ENCODE data around the gene EIF4E1B.

EIF4E1B gene

DNA sequence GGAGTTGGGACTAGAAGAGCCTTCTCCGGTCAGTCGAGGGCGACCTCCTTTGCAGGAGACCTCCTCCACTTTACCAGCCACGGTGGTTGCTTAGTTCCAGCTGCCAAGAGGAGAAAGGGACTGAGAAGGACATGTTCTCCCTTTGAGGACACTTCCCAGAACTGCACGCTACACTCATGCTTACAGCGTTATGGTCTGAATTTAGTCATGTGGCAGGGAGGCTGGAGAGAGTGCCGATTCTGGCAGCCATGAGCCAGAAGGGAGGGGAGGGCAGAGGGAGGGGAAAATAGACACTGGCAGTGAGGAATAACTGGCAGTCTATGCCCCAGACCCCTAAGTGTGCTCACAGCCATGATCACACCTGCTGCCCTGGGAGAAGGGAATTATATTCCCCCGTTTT is 64.6 kb downstream of the EIF4E1B start:
- H3K9ac ChIP-seq (ENCODE audit: low read depth in 1 of 2, low read length in 2 of 2): no peak overlapping the region
- H3K9me3 ChIP-seq (ENCODE audit: control insufficient read depth in 1 of 2, low read length in 2 of 2): no peaks in the 10 kb centered on the region
- no peaks in the 10 kb centered on the region for H3K36me3 ChIP-seq (ENCODE audit: control insufficient read depth in 1 of 2, insufficient read depth in 2 of 2, low read length in 2 of 2)
- peaks cover 14 to 19% of the 10 kb centered on the region in 2 donors for H3K4me1 ChIP-seq (ENCODE audit: control insufficient read depth in 1 of 2, insufficient read depth in 2 of 2, low read length in 2 of 2)
- no peak overlapping the region for H3K4me3 ChIP-seq (ENCODE audit: low read depth in 1 of 2, low read length in 2 of 2)
- peaks cover 6 to 10% of the 10 kb centered on the region in 2 donors for H3K27me3 ChIP-seq (ENCODE audit: control insufficient read depth in 1 of 2, insufficient read depth in 2 of 2, low read length in 2 of 2)
- H3K27ac ChIP-seq (ENCODE audit: low read depth, low read length): no peak overlapping the region
